HepG2 (cell line): ENCODE data around the gene SND1. TPM values are rescaled to one million over a fixed set of nuclear protein-coding genes. Genes with fewer than 3 reads are reported as not detected.
A peak's percentile ranks its signal among the peaks of the same experiment; 100 is the strongest.

Source experiments
- GZF1 ChIP-seq: sonication (generic); formaldehyde crosslinking; IDR thresholded peaks from 2 replicates; pipeline ENCODE4 v1.5.1; 2020; ENCODE audit warnings: mild to moderate bottlenecking, missing genetic modification reagents
- HNF4G ChIP-seq, 2 experiments: sonication (generic) in 1 of 2; formaldehyde crosslinking in 1 of 2; IDR thresholded peaks; 2 replicates each; pipeline versions ENCODE4 v1.4.0 to v1.6.1; 2011 to 2020; ENCODE audit warnings: borderline replicate concordance in 2 of 2, low read depth in 2 of 2, mild to moderate bottlenecking in 2 of 2, low read length in 1 of 2, missing genetic modification reagents in 1 of 2, moderate library complexity in 1 of 2
- NR1H2 ChIP-seq: sonication (generic); formaldehyde crosslinking; IDR thresholded peaks from 2 replicates; pipeline ENCODE4 v1.8.1; 2022; ENCODE audit warnings: low read depth, missing genetic modification reagents, borderline replicate concordance
- PITX1 ChIP-seq: sonication (generic); formaldehyde crosslinking; IDR thresholded peaks from 2 replicates; pipeline ENCODE4 v1.5.1; 2020; ENCODE audit warnings: mild to moderate bottlenecking, missing genetic modification reagents
- RXRB ChIP-seq: IDR thresholded peaks from 2 replicates; pipeline ENCODE4 v1.6.1; 2016; ENCODE audit warnings: borderline replicate concordance, missing genetic modification reagents, missing compliant biosample characterization
- SOX13 ChIP-seq, 3 experiments: fragments of 450-650 bp in 1 of 3; sonication (generic) in 1 of 3; formaldehyde crosslinking in 1 of 3; IDR thresholded peaks in 2 of 3; conservative IDR thresholded peaks in 1 of 3; 2 replicates each; pipeline versions ENCODE4 v1.5.0 to v1.6.1; 2016 to 2020; ENCODE audit warnings: antibody characterized with exemption in 1 of 3, mild to moderate bottlenecking in 1 of 3, missing compliant biosample characterization in 1 of 3, missing genetic modification reagents in 1 of 3, moderate library complexity in 1 of 3
- TAF15 ChIP-seq: fragments of 200-400 bp; formaldehyde crosslinking; IDR thresholded peaks from one replicate; pipeline ENCODE4 v1.6.1; 2018; ENCODE audit warnings: mild to moderate bottlenecking, low read depth, low read length; ENCODE audit not compliant: poor library complexity, severe bottlenecking
- ZEB1 ChIP-seq: IDR thresholded peaks from 2 replicates; pipeline ENCODE4 v1.6.1; 2012; ENCODE audit warnings: mild to moderate bottlenecking, low read depth, inconsistent platforms; ENCODE audit not compliant: insufficient replicate concordance
- ZNF577 ChIP-seq: sonication (generic); formaldehyde crosslinking; IDR thresholded peaks from 2 replicates; pipeline ENCODE4 v1.4.0; 2020; ENCODE audit warnings: mild to moderate bottlenecking, low read depth, missing genetic modification reagents, borderline replicate concordance
- ZNF776 ChIP-seq: sonication (generic); formaldehyde crosslinking; IDR thresholded peaks from 2 replicates; pipeline ENCODE4 v1.4.0; 2020; ENCODE audit warnings: mild to moderate bottlenecking, missing genetic modification reagents
- polyA plus RNA-seq, 8 experiments: library from polyadenylated mRNA; depleted of rRNA in 3 of 8; stranded (reverse) in 7 of 8; unstranded in 1 of 8; fragments of >200 nt; fragmentation: Illumina TruSeq in 4 of 8; extraction: Trizol in 4 of 8; gene quantifications; 2 replicates each; pipeline versions ENCODE4 v1.2.1 to v1.2.3, GENCODE V29; 2011 to 2016; ENCODE audit warnings: low read depth in 4 of 8, missing spikeins in 1 of 8, mixed read lengths in 1 of 8; ENCODE audit not compliant: insufficient read depth in 1 of 8
- total RNA-seq, 5 experiments: library from RNA; depleted of rRNA; stranded (reverse); fragments of >200 nt; fragmentation: Illumina TruSeq; extraction: Trizol; gene quantifications; 2 replicates each; pipeline ENCODE4 v1.2.3, GENCODE V29; 2016; ENCODE audit warnings: low read depth in 1 of 5
- TF ChIP-seq, protein P1 (sequence below): sonication (generic); formaldehyde crosslinking; IDR thresholded peaks from 2 replicates; pipeline ENCODE4; 2020; ENCODE audit warnings: missing genetic modification reagents, mild to moderate bottlenecking, borderline replicate concordance
- TF ChIP-seq, protein P2 (sequence below): IDR thresholded peaks from 2 replicates; pipeline ENCODE4 v1.6.1; 2016; ENCODE audit warnings: missing genetic modification reagents, missing compliant biosample characterization
- TF ChIP-seq, protein P3 (sequence below): sonication (generic); formaldehyde crosslinking; IDR thresholded peaks from 2 replicates; pipeline ENCODE4 v1.4.0; 2020; ENCODE audit warnings: missing genetic modification reagents
- TF ChIP-seq, protein P4 (sequence below): sonication (generic); formaldehyde crosslinking; IDR thresholded peaks from 2 replicates; pipeline ENCODE4 v1.4.0; 2020; ENCODE audit warnings: missing genetic modification reagents, borderline replicate concordance

SND1 gene
- total and polyA plus RNA-seq, 2 of the 13 experiments (the other 11 are each of a cell fraction or from before 2014, with no cell fraction given), result 110 to 182 TPM

DNA sequence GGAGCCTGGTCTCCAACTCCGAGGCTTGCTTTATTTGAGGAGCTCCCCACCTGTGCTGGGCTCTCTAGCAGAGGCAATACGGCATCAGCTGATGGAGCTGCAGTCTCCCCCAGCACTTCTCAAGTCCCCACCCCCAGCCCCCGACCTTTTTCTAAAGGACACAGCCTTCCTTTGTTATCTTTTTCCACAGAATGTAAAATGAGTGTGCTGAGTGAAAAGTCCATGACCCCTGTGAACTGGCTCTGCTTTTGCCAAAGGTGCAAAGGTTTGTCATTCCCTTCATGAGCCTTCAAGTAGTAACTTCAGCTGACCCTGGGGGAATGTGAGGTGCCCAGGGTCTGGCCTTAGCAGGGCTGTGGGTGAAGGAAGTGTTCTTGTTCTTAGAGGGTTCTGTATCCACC is 353.8 kb downstream of the SND1 start (continued):
- TF ChIP-seq, protein P1, sequence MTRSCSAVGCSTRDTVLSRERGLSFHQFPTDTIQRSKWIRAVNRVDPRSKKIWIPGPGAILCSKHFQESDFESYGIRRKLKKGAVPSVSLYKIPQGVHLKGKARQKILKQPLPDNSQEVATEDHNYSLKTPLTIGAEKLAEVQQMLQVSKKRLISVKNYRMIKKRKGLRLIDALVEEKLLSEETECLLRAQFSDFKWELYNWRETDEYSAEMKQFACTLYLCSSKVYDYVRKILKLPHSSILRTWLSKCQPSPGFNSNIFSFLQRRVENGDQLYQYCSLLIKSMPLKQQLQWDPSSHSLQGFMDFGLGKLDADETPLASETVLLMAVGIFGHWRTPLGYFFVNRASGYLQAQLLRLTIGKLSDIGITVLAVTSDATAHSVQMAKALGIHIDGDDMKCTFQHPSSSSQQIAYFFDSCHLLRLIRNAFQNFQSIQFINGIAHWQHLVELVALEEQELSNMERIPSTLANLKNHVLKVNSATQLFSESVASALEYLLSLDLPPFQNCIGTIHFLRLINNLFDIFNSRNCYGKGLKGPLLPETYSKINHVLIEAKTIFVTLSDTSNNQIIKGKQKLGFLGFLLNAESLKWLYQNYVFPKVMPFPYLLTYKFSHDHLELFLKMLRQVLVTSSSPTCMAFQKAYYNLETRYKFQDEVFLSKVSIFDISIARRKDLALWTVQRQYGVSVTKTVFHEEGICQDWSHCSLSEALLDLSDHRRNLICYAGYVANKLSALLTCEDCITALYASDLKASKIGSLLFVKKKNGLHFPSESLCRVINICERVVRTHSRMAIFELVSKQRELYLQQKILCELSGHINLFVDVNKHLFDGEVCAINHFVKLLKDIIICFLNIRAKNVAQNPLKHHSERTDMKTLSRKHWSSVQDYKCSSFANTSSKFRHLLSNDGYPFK (CRISPR knock-in tag), result no peak
- TF ChIP-seq RXRB (CRISPR knock-in tag) (peak; percentile 64; the same call in 1 of the 2 replicates), TAF15 (no peak), HNF4G (IDR thresholded peaks at IDR 0.05; ENCODE audit: borderline replicate concordance, low read depth, low read length) (peak; percentile 92), HNF4G (CRISPR knock-in tag; IDR thresholded peaks at IDR 0.05; ENCODE audit: borderline replicate concordance, low read depth) (peak; percentile 71; the same call in 1 of the 2 replicates), ZNF577 (CRISPR knock-in tag) (no peak), SOX13 (IDR thresholded peaks at IDR 0.05) (peak; percentile 64), SOX13 (CRISPR knock-in tag; conservative IDR thresholded peaks at IDR 0.05 in 1 of 2, IDR thresholded peaks at IDR 0.05 in 1 of 2) (peak in 1 of 2 experiments; percentile 88; a peak in 2 of 4 replicates), ZNF776 (no peak), NR1H2 (CRISPR knock-in tag) (no peak), PITX1 (CRISPR knock-in tag) (no peak), GZF1 (peak; percentile 98), ZEB1 (peak; percentile 72)
- TF ChIP-seq, protein P2, sequence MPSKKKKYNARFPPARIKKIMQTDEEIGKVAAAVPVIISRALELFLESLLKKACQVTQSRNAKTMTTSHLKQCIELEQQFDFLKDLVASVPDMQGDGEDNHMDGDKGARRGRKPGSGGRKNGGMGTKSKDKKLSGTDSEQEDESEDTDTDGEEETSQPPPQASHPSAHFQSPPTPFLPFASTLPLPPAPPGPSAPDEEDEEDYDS (CRISPR knock-in tag), result no peak
- TF ChIP-seq, protein P3, sequence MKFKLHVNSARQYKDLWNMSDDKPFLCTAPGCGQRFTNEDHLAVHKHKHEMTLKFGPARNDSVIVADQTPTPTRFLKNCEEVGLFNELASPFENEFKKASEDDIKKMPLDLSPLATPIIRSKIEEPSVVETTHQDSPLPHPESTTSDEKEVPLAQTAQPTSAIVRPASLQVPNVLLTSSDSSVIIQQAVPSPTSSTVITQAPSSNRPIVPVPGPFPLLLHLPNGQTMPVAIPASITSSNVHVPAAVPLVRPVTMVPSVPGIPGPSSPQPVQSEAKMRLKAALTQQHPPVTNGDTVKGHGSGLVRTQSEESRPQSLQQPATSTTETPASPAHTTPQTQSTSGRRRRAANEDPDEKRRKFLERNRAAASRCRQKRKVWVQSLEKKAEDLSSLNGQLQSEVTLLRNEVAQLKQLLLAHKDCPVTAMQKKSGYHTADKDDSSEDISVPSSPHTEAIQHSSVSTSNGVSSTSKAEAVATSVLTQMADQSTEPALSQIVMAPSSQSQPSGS, result 0 out of 2 replicates have a peak, but pooled peaks have one; percentile 15
- TF ChIP-seq, protein P4, sequence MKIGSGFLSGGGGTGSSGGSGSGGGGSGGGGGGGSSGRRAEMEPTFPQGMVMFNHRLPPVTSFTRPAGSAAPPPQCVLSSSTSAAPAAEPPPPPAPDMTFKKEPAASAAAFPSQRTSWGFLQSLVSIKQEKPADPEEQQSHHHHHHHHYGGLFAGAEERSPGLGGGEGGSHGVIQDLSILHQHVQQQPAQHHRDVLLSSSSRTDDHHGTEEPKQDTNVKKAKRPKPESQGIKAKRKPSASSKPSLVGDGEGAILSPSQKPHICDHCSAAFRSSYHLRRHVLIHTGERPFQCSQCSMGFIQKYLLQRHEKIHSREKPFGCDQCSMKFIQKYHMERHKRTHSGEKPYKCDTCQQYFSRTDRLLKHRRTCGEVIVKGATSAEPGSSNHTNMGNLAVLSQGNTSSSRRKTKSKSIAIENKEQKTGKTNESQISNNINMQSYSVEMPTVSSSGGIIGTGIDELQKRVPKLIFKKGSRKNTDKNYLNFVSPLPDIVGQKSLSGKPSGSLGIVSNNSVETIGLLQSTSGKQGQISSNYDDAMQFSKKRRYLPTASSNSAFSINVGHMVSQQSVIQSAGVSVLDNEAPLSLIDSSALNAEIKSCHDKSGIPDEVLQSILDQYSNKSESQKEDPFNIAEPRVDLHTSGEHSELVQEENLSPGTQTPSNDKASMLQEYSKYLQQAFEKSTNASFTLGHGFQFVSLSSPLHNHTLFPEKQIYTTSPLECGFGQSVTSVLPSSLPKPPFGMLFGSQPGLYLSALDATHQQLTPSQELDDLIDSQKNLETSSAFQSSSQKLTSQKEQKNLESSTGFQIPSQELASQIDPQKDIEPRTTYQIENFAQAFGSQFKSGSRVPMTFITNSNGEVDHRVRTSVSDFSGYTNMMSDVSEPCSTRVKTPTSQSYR (CRISPR knock-in tag), result peak; percentile 50; the same call in 1 of the 2 replicates
